HepG2 (cell line): Measurements from ENCODE around the gene TBCD. TPM values are rescaled to one million over a fixed set of nuclear protein-coding genes. Genes with fewer than 3 reads are reported as not detected.

ENCODE experiments used
- AGO2 ChIP-seq: fragments of 200-400 bp; formaldehyde crosslinking; optimal IDR thresholded peaks from 2 replicates; pipeline ENCODE3; 2017; ENCODE audit warnings: mild to moderate bottlenecking, low read depth, low read length, moderate library complexity
- ETV5 ChIP-seq: IDR thresholded peaks from 2 replicates; pipeline ENCODE4 v1.6.1; 2018; ENCODE audit warnings: missing biosample characterization, missing genetic modification reagents, inconsistent platforms, borderline replicate concordance
- IRF2 ChIP-seq: IDR thresholded peaks from 2 replicates; pipeline ENCODE4 v1.6.1; 2018; ENCODE audit warnings: missing genetic modification reagents, missing compliant biosample characterization
- MTF2 ChIP-seq: sonication (generic); formaldehyde crosslinking; IDR thresholded peaks from 2 replicates; pipeline ENCODE4 v1.5.0; 2020; ENCODE audit warnings: missing genetic modification reagents, borderline replicate concordance
- PHF21A ChIP-seq: sonication (generic); formaldehyde crosslinking; IDR thresholded peaks from 2 replicates; pipeline ENCODE4 v1.5.0; 2020; ENCODE audit warnings: mild to moderate bottlenecking, missing genetic modification reagents
- ZBTB42 ChIP-seq: sonication (generic); formaldehyde crosslinking; IDR thresholded peaks from 2 replicates; pipeline ENCODE4 v1.5.0; 2020; ENCODE audit warnings: mild to moderate bottlenecking, missing genetic modification reagents
- ZNF468 ChIP-seq: sonication (generic); formaldehyde crosslinking; IDR thresholded peaks from 2 replicates; pipeline ENCODE4 v1.8.0; 2022; ENCODE audit warnings: mild to moderate bottlenecking, moderate library complexity, missing genetic modification reagents
- ZNF563 ChIP-seq: sonication (generic); formaldehyde crosslinking; IDR thresholded peaks from 2 replicates; pipeline ENCODE4 v1.8.0; 2022; ENCODE audit warnings: mild to moderate bottlenecking, moderate library complexity, missing genetic modification reagents
- ZNF891 ChIP-seq: sonication (generic); formaldehyde crosslinking; IDR thresholded peaks from 2 replicates; pipeline ENCODE4 v1.5.0; 2020; ENCODE audit warnings: mild to moderate bottlenecking, missing genetic modification reagents
- ZSCAN21 ChIP-seq: sonication (generic); formaldehyde crosslinking; IDR thresholded peaks from 2 replicates; pipeline ENCODE4 v1.8.0; 2022; ENCODE audit warnings: mild to moderate bottlenecking, missing genetic modification reagents, moderate library complexity, borderline replicate concordance
- polyA plus RNA-seq, 8 experiments: library from polyadenylated mRNA; depleted of rRNA in 3 of 8; stranded (reverse) in 7 of 8; unstranded in 1 of 8; fragments of >200 nt; fragmentation: Illumina TruSeq in 4 of 8; extraction: Trizol in 4 of 8; gene quantifications; 2 replicates each; pipeline versions ENCODE4 v1.2.1 to v1.2.3, GENCODE V29; 2011 to 2016; ENCODE audit warnings: low read depth in 4 of 8, missing spikeins in 1 of 8, mixed read lengths in 1 of 8; ENCODE audit not compliant: insufficient read depth in 1 of 8
- total RNA-seq, 5 experiments: library from RNA; depleted of rRNA; stranded (reverse); fragments of >200 nt; fragmentation: Illumina TruSeq; extraction: Trizol; gene quantifications; 2 replicates each; pipeline ENCODE4 v1.2.3, GENCODE V29; 2016; ENCODE audit warnings: low read depth in 1 of 5
- TF ChIP-seq, protein P1 (sequence below): sonication (generic); formaldehyde crosslinking; IDR thresholded peaks from 2 replicates; pipeline ENCODE4 v1.8.1; 2022; ENCODE audit warnings: low read depth, mild to moderate bottlenecking, missing genetic modification reagents
- TF ChIP-seq, protein P2 (sequence below): sonication (generic); formaldehyde crosslinking; IDR thresholded peaks from 2 replicates; pipeline ENCODE4 v1.4.0; 2020; ENCODE audit warnings: missing genetic modification reagents

The TBCD gene
- total and polyA plus RNA-seq, 2 of the 13 experiments (the other 11 are each of a cell fraction or from before 2014, with no cell fraction given) = 33.9 to 54.8 TPM

DNA sequence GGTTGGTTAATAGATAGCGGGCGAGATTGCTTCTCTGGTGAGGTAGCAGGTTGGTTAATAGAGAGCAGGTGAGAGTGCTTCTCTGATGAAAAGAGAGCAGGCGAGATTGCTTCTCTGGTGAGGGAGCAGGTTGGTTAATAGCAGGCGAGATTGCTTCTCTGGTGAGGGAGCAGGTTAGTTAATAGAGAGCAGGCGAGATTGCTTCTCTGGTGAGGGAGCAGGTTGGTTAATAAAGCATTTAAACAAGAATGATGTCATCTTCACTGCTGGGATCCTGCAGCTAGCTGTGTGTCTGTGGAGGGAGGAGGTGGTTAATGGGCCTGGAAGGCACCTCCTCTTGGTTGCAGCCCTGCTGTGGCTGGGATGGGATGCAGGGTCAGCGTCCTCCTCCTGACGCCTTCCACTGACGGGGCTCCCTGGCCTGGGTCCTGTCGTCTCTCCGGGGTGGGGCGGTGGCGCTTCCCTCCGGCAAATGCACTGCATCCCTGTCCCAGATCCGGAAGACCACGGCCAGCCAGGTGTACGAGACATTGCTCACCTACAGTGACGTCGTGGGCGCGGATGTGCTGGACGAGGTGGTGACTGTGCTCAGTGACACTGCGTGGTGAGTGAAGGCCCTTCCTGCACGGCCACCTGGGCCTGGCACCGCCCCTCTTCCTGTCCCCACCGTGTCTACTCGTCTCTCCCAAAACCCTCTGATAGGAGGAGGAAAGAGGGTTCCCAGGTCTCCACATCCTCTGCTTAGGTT lies 187.2 kb downstream of the TBCD start (continued):
- TF ChIP-seq IRF2 (CRISPR knock-in tag) (no peak), ZNF563 (no peak), ZSCAN21 (CRISPR knock-in tag) (no peak), ZBTB42 (CRISPR knock-in tag) (no peak), MTF2 (no peak), AGO2 (peak; percentile 61), ZNF468 (CRISPR knock-in tag) (no peak), ETV5 (CRISPR knock-in tag) (no peak), ZNF891 (no peak), PHF21A (no peak)
- TF ChIP-seq, protein P1, sequence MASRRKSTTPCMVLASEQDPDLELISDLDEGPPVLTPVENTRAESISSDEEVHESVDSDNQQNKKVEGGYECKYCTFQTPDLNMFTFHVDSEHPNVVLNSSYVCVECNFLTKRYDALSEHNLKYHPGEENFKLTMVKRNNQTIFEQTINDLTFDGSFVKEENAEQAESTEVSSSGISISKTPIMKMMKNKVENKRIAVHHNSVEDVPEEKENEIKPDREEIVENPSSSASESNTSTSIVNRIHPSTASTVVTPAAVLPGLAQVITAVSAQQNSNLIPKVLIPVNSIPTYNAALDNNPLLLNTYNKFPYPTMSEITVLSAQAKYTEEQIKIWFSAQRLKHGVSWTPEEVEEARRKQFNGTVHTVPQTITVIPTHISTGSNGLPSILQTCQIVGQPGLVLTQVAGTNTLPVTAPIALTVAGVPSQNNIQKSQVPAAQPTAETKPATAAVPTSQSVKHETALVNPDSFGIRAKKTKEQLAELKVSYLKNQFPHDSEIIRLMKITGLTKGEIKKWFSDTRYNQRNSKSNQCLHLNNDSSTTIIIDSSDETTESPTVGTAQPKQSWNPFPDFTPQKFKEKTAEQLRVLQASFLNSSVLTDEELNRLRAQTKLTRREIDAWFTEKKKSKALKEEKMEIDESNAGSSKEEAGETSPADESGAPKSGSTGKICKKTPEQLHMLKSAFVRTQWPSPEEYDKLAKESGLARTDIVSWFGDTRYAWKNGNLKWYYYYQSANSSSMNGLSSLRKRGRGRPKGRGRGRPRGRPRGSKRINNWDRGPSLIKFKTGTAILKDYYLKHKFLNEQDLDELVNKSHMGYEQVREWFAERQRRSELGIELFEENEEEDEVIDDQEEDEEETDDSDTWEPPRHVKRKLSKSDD (CRISPR knock-in tag) = 0 out of 2 replicates have a peak, but pooled peaks have one; percentile 27
- TF ChIP-seq, protein P2, sequence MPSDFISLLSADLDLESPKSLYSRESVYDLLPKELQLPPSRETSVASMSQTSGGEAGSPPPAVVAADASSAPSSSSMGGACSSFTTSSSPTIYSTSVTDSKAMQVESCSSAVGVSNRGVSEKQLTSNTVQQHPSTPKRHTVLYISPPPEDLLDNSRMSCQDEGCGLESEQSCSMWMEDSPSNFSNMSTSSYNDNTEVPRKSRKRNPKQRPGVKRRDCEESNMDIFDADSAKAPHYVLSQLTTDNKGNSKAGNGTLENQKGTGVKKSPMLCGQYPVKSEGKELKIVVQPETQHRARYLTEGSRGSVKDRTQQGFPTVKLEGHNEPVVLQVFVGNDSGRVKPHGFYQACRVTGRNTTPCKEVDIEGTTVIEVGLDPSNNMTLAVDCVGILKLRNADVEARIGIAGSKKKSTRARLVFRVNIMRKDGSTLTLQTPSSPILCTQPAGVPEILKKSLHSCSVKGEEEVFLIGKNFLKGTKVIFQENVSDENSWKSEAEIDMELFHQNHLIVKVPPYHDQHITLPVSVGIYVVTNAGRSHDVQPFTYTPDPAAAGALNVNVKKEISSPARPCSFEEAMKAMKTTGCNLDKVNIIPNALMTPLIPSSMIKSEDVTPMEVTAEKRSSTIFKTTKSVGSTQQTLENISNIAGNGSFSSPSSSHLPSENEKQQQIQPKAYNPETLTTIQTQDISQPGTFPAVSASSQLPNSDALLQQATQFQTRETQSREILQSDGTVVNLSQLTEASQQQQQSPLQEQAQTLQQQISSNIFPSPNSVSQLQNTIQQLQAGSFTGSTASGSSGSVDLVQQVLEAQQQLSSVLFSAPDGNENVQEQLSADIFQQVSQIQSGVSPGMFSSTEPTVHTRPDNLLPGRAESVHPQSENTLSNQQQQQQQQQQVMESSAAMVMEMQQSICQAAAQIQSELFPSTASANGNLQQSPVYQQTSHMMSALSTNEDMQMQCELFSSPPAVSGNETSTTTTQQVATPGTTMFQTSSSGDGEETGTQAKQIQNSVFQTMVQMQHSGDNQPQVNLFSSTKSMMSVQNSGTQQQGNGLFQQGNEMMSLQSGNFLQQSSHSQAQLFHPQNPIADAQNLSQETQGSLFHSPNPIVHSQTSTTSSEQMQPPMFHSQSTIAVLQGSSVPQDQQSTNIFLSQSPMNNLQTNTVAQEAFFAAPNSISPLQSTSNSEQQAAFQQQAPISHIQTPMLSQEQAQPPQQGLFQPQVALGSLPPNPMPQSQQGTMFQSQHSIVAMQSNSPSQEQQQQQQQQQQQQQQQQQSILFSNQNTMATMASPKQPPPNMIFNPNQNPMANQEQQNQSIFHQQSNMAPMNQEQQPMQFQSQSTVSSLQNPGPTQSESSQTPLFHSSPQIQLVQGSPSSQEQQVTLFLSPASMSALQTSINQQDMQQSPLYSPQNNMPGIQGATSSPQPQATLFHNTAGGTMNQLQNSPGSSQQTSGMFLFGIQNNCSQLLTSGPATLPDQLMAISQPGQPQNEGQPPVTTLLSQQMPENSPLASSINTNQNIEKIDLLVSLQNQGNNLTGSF (CRISPR knock-in tag) = 0 out of 2 replicates have a peak, but pooled peaks have one; percentile 30
- TF ChIP-seq, all 625 proteins: peak for 7
